Measurements from ENCODE around the gene GPANK1. TPM values are rescaled to one million over a fixed set of nuclear protein-coding genes. Genes with fewer than 3 reads are reported as not detected.

Gene GPANK1
- total and polyA plus RNA-seq, 2 of the 13 experiments (the other 11 are each of a cell fraction or from before 2014, with no cell fraction given): 15.4 to 22.8 TPM

- TF ChIP-seq MIER3 (CRISPR knock-in tag; IDR thresholded peaks at IDR 0.05; ENCODE audit: borderline replicate concordance) (no peak), ZNF776 (CRISPR knock-in tag; IDR thresholded peaks at IDR 0.05) (no peak), SNAPC2 (CRISPR knock-in tag; IDR thresholded peaks at IDR 0.05) (peak; percentile 40; the same call in 1 of the 2 replicates), ZSCAN22 (CRISPR knock-in tag; IDR thresholded peaks at IDR 0.05) (no peak), MED1 (CRISPR knock-in tag; IDR thresholded peaks at IDR 0.05) (peak; percentile 21; the same call in 1 of the 2 replicates), IRF9 (CRISPR knock-in tag; IDR thresholded peaks at IDR 0.05; ENCODE audit: borderline replicate concordance) (no peak), SRSF9 (IDR thresholded peaks at IDR 0.05; ENCODE audit: borderline replicate concordance, insufficient read depth, low read depth, low read length, poor library complexity, severe bottlenecking) (no peak), ELF3 (CRISPR knock-in tag; IDR thresholded peaks at IDR 0.05) (no peak), ZNF891 (CRISPR knock-in tag; IDR thresholded peaks at IDR 0.05) (no peak; the same call in 1 of the 2 replicates), GABPA (IDR thresholded peaks at IDR 0.05; ENCODE audit: low read depth, low read length) (no peak), GABPA (CRISPR knock-in tag; IDR thresholded peaks at IDR 0.05; ENCODE audit: low read depth) (no peak; the same call in 1 of the 2 replicates), ZNF574 (CRISPR knock-in tag; IDR thresholded peaks at IDR 0.05) (peak; percentile 26; the same call in 1 of the 2 replicates), NFIB (CRISPR knock-in tag; IDR thresholded peaks at IDR 0.05; ENCODE audit: borderline replicate concordance) (no peak), TBL1XR1 (IDR thresholded peaks at IDR 0.05; ENCODE audit: borderline replicate concordance, low read length, partially characterized antibody) (no peak), ETS1 (CRISPR knock-in tag; IDR thresholded peaks at IDR 0.05) (no peak), DZIP1 (CRISPR knock-in tag; IDR thresholded peaks at IDR 0.05) (0 out of 2 replicates have a peak, but pooled peaks have one; percentile 59), ZNF160 (CRISPR knock-in tag; IDR thresholded peaks at IDR 0.05) (no peak), NBN (conservative IDR thresholded peaks at IDR 0.05) (no peak), MZF1 (CRISPR knock-in tag; IDR thresholded peaks at IDR 0.05; ENCODE audit: borderline replicate concordance) (0 out of 2 replicates have a peak, but pooled peaks have one; percentile 52), ATF6 (CRISPR knock-in tag; conservative IDR thresholded peaks at IDR 0.05) (no peak), ZMAT3 (CRISPR knock-in tag; conservative IDR thresholded peaks at IDR 0.05) (no peak)
Measured at GRCh38 chr6:31662124-31662723, 2.6 kb downstream of the GPANK1 start (continued).

Measured in HepG2 (cell line).